LNCAP (cell line): ENCODE results near the gene TRIO.

ENCODE experiments used
- CTCF ChIP-seq: fragments of 450-650 bp; IDR thresholded peaks from 2 replicates; pipeline ENCODE4 v1.5.1; 2017; ENCODE audit warnings: mild to moderate bottlenecking

The TRIO gene

GRCh38 chr5:14211818-14212803, 69.0 kb downstream of the TRIO start:
- no peak for TF ChIP-seq CTCF

GRCh38 chr5:14212838-14213237, 69.7 kb downstream of the TRIO start:
- no peak for TF ChIP-seq CTCF

- no peak for TF ChIP-seq CTCF
Measured at GRCh38 chr5:14213253-14213652, 70.1 kb downstream of the TRIO start.

DNA sequence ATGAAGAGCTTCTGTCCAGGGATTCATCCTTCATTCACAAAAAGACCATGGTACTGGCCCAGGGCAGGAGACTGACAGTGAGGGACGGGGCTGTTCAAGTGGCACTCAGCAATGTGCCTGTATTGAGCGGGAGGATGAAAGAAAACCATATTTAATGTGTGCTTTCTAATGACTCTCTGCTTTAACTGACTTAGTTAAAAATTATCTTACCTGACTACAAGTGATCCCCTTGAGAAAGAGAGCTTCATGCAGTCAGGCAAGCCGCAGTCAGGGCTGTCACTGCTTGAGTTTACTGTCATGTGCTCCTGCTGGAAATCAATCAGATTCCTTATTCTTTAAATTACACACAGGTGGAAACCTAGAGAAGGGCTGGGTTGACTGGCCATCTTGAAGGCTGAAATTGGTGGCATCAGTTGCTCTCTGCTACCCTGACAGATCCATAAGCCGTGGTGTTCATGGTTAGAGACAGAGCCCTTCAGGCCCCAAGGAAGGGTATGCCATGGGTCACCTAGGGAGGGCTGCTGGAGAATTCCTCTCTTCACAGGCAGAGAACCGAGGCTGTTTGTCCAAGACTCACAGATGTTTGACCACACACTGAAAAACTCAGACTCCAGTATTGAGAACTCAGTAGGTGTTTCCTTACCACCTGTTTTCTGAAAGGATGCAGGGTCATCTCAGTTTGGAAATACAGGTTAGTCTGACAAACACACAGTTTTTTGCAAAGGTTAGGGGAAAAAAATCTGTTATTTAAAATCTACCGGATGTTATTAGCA, 70.9 kb downstream of the TRIO start:
- no peak for TF ChIP-seq CTCF

- no peak for TF ChIP-seq CTCF
Measured at GRCh38 chr5:14215901-14216300, 72.8 kb downstream of the TRIO start.

GRCh38 chr5:14216372-14216771, 73.2 kb downstream of the TRIO start:
- no peak for TF ChIP-seq CTCF

- no peak for TF ChIP-seq CTCF
Measured at GRCh38 chr5:14216902-14217301, 73.8 kb downstream of the TRIO start.
